Hepatocyte (in vitro differentiated cells): Measurements from ENCODE around the gene TLE6. TPM values are rescaled to one million over a fixed set of nuclear protein-coding genes. Genes with fewer than 3 reads are reported as not detected.

Source experiments
- DNase-seq: peaks from one replicate; pipeline ENCODE4 v3.0.0-alpha.2; 2016; ENCODE audit warnings: low spot score
- H2AFZ ChIP-seq: fragments of 200-600 bp; sonication (generic); 2 replicates; pipeline ENCODE4 v1.6.0; 2016; ENCODE audit warnings: antibody characterized with exemption, mild to moderate bottlenecking
- H3K27ac ChIP-seq: fragments of 200-600 bp; sonication (generic); 2 replicates; pipeline ENCODE4 v1.5.1; 2016; ENCODE audit warnings: mild to moderate bottlenecking
- H3K27me3 ChIP-seq: fragments of 200-600 bp; sonication (generic); 2 replicates; pipeline ENCODE4 v1.6.1; 2016
- H3K36me3 ChIP-seq: fragments of 200-600 bp; sonication (generic); replicated peaks from 2 replicates; pipeline ENCODE4 v1.5.1; 2016; ENCODE audit warnings: low read depth; ENCODE audit not compliant: insufficient read depth
- H3K4me1 ChIP-seq: fragments of 200-600 bp; sonication (generic); 2 replicates; pipeline ENCODE4 v1.5.1; 2016; ENCODE audit warnings: mild to moderate bottlenecking, moderate library complexity; ENCODE audit not compliant: insufficient read depth
- H3K4me2 ChIP-seq: fragments of 200-600 bp; sonication (generic); 2 replicates; pipeline ENCODE4 v1.6.0; 2016
- H3K4me3 ChIP-seq: fragments of 200-600 bp; sonication (generic); 2 replicates; pipeline ENCODE4 v1.5.1; 2016; ENCODE audit warnings: mild to moderate bottlenecking
- H3K79me2 ChIP-seq: fragments of 200-600 bp; sonication (generic); 2 replicates; pipeline ENCODE4 v1.6.0; 2017; ENCODE audit warnings: mild to moderate bottlenecking
- H3K9me2 ChIP-seq: fragments of 200-600 bp; sonication (generic); replicated peaks from 2 replicates; pipeline ENCODE4 v1.6.0; 2017; ENCODE audit warnings: mild to moderate bottlenecking; ENCODE audit not compliant: insufficient read depth
- H3K9me3 ChIP-seq: fragments of 200-600 bp; sonication (generic); 2 replicates; pipeline ENCODE4 v1.5.1; 2016; ENCODE audit warnings: low read depth, mild to moderate bottlenecking
- H4K20me1 ChIP-seq: fragments of 200-600 bp; sonication (generic); 2 replicates; pipeline ENCODE4 v1.6.0; 2016; ENCODE audit warnings: mild to moderate bottlenecking; ENCODE audit not compliant: insufficient read depth, poor library complexity, severe bottlenecking
- EZH2 ChIP-seq: fragments of 200-600 bp; sonication (generic); IDR thresholded peaks from 2 replicates; pipeline ENCODE4 v1.6.1; 2016; ENCODE audit warnings: antibody characterized with exemption, mild to moderate bottlenecking, borderline replicate concordance
- EZH2phosphoT487 ChIP-seq: fragments of 200-600 bp; sonication (generic); IDR thresholded peaks from one replicate; pipeline ENCODE4 v1.6.1; 2018; ENCODE audit warnings: antibody characterized with exemption, mild to moderate bottlenecking, low read depth, moderate library complexity; ENCODE audit not compliant: unreplicated experiment, severe bottlenecking
- WGBS: methylation state at CpG from one replicate; pipeline ENCODE4 v1.1.6; 2016; ENCODE audit warnings: low lambda C conversion rate; ENCODE audit errors: missing lambda C conversion rate; 5-methylcytosine and 5-hydroxymethylcytosine counted together
- polyA plus RNA-seq: library from polyadenylated mRNA; unstranded; fragments of >200 nt; fragmentation: Nextera tagmentation; extraction: Ambion mirVana; gene quantifications from 2 replicates; pipeline ENCODE4 v1.2.1, GENCODE V29; 2016
- total RNA-seq: library from RNA; depleted of rRNA; stranded (reverse); fragments of >200 nt; gene quantifications from 2 replicates; pipeline ENCODE4 v1.2.3, GENCODE V29; 2014
- TF ChIP-seq, protein P1 (sequence below): fragments of 200-600 bp; sonication (generic); IDR thresholded peaks from 2 replicates; pipeline ENCODE4 v1.5.1; 2016; ENCODE audit warnings: antibody characterized with exemption, mild to moderate bottlenecking; ENCODE audit not compliant: poor library complexity

The TLE6 gene
- total and polyA plus RNA-seq, 2 experiments from 2014 or later = 1.2 to 4.7 TPM

DNA sequence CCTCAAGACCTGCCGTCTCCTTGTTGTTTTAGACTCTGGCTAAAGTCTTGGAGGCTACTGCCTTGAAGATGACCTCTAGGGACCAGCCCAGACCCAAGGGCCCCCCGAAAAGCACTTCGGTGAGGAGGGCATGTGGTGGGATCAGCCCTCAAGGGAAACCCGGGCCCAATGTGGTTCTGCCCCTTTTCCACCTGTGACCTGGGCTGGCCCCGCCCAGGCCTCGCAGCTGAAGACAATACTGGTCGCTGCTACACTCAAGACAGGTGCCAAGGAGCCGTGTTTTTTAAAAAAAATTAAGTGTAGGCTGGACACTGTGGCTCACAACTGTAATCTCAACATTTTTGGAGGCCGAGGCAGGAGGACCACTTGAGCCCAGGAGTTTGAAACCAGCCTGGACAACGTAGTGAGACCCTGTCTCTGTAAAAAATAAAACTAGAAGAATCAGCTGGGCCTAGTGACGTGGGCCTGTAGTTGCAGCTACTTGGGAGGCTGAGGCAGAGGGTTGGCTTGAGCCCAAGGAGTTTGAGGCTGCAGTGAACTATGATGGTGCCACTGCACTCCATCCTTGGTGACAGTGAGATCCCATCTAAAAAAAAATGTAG lies 903 bp downstream of the TLE6 start:
- Histone ChIP-seq H3K9me2 (no peaks in the 10 kb centered on the region), H3K79me2 (no peaks in the 10 kb centered on the region), H3K27me3 (no peaks in the 10 kb centered on the region), H3K4me3 (no peak overlapping the region), H3K27ac (no peak overlapping the region), H3K4me2 (no peak overlapping the region), H2AFZ (no peak overlapping the region), H4K20me1 (no peaks in the 10 kb centered on the region), H3K9me3 (no peaks in the 10 kb centered on the region), H3K4me1 (peaks cover 14% of the 10 kb centered on the region), H3K36me3 (no peaks in the 10 kb centered on the region)
- WGBS = 74% methylated on average over 11 of the region's 11 CpGs
- no peak for DNase-seq
- TF ChIP-seq, protein P1, sequence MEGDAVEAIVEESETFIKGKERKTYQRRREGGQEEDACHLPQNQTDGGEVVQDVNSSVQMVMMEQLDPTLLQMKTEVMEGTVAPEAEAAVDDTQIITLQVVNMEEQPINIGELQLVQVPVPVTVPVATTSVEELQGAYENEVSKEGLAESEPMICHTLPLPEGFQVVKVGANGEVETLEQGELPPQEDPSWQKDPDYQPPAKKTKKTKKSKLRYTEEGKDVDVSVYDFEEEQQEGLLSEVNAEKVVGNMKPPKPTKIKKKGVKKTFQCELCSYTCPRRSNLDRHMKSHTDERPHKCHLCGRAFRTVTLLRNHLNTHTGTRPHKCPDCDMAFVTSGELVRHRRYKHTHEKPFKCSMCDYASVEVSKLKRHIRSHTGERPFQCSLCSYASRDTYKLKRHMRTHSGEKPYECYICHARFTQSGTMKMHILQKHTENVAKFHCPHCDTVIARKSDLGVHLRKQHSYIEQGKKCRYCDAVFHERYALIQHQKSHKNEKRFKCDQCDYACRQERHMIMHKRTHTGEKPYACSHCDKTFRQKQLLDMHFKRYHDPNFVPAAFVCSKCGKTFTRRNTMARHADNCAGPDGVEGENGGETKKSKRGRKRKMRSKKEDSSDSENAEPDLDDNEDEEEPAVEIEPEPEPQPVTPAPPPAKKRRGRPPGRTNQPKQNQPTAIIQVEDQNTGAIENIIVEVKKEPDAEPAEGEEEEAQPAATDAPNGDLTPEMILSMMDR = no peak
- TF ChIP-seq EZH2 (no peak), EZH2phosphoT487 (no peak)

GRCh38 chr19:2978772-2979171 lies 1.4 kb downstream of the TLE6 start:
- Histone ChIP-seq H3K9me2 (no peaks in the 10 kb centered on the region), H3K79me2 (no peaks in the 10 kb centered on the region), H2AFZ (no peak overlapping the region), H3K27ac (no peak overlapping the region), H4K20me1 (no peaks in the 10 kb centered on the region), H3K4me1 (peaks cover 18% of the 10 kb centered on the region), H3K36me3 (no peaks in the 10 kb centered on the region), H3K4me2 (no peak overlapping the region), H3K27me3 (no peaks in the 10 kb centered on the region), H3K4me3 (no peak overlapping the region), H3K9me3 (no peaks in the 10 kb centered on the region)
- TF ChIP-seq EZH2 (no peak), EZH2phosphoT487 (no peak)
- TF ChIP-seq, protein P1 = no peak
- DNase-seq = no peak
- WGBS = 65% methylated on average over 9 of the region's 9 CpGs

DNA sequence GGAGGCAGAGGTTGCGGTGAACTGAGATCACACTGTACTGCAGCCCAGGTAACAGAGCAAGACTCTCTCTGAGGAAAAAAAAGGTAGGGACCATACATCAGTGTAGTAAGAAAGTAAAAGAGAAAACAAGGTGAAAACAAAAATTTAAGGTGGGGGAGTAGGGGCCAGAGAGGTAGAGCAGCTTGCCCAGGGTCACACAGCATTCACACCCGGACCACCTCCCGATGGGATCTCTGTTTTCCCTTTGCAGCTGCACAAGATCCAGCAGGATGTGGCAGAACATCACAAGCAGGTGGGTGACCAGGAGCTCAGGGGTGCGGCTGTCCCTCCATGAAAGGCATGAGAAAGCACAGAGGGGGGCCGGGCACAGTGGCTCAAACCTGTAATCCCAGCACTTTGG lies 4.5 kb downstream of the TLE6 start:
- Histone ChIP-seq H3K79me2 (no peaks in the 10 kb centered on the region), H3K4me2 (no peak overlapping the region), H3K9me2 (no peaks in the 10 kb centered on the region), H3K27ac (no peak overlapping the region), H3K4me3 (no peak overlapping the region), H2AFZ (no peak overlapping the region), H3K27me3 (no peaks in the 10 kb centered on the region), H3K36me3 (no peaks in the 10 kb centered on the region), H4K20me1 (no peaks in the 10 kb centered on the region), H3K9me3 (no peaks in the 10 kb centered on the region), H3K4me1 (peaks cover 28% of the 10 kb centered on the region)
- WGBS = 83% methylated on average over 5 of the region's 5 CpGs
- TF ChIP-seq, protein P1 = no peak
- TF ChIP-seq EZH2phosphoT487 (no peak), EZH2 (no peak)
- no peak for DNase-seq

GRCh38 chr19:2982561-2982960 lies 5.2 kb downstream of the TLE6 start:
- no peak overlapping the region for H2AFZ ChIP-seq

More at GRCh38 chr19:2982561-2982960, 5.2 kb downstream of the TLE6 start:
- no peaks in the 10 kb centered on the region for H3K79me2 ChIP-seq
- H3K36me3 ChIP-seq = no peaks in the 10 kb centered on the region
- TF ChIP-seq EZH2 = no peak
- TF ChIP-seq EZH2phosphoT487 = no peak
- TF ChIP-seq, protein P1 = no peak
- no peak overlapping the region for H3K4me3 ChIP-seq
- no peaks in the 10 kb centered on the region for H3K9me3 ChIP-seq
- H3K4me2 ChIP-seq = peak overlapping the region; percentile 92
- no peak for DNase-seq
- H3K27me3 ChIP-seq = no peaks in the 10 kb centered on the region
- H4K20me1 ChIP-seq = no peaks in the 10 kb centered on the region
- 48% methylated on average over 8 of the region's 8 CpGs for WGBS
- H3K9me2 ChIP-seq = no peaks in the 10 kb centered on the region
- peak overlapping the region; percentile 88 for H3K27ac ChIP-seq
- peaks cover 33% of the 10 kb centered on the region for H3K4me1 ChIP-seq
